LNCaP clone FGC (cell line): Measurements from ENCODE around the gene F9.
A peak's percentile ranks its signal among the peaks of the same experiment; 100 is the strongest.

ENCODE experiments used
- DNase-seq: peaks from one replicate; pipeline ENCODE4 v3.0.0-alpha.2; 2011; ENCODE audit warnings: low read depth
- H3K4me3 ChIP-seq: 2 replicates; pipeline ENCODE4 v1.5.1; 2011; ENCODE audit warnings: mild to moderate bottlenecking, low read depth, low read length, control low read depth
- CTCF ChIP-seq: IDR thresholded peaks from 2 replicates; pipeline ENCODE4 v1.5.1; 2012; ENCODE audit warnings: mild to moderate bottlenecking; ENCODE audit not compliant: control insufficient read depth, insufficient read depth; ENCODE audit errors: extremely low read depth

The F9 gene

GRCh38 chrX:139554991-139555675 lies 24.6 kb downstream of the F9 start:
- no peak for TF ChIP-seq CTCF
- H3K4me3 ChIP-seq = no peak overlapping the region
- DNase-seq = no peak

GRCh38 chrX:139559383-139560042 lies 29.0 kb downstream of the F9 start:
- peak; percentile 59 for TF ChIP-seq CTCF
- peak; percentile 43 for DNase-seq
- no peak overlapping the region for H3K4me3 ChIP-seq

GRCh38 chrX:139560221-139560620 lies 29.7 kb downstream of the F9 start:
- no peak for DNase-seq
- TF ChIP-seq CTCF = no peak
- H3K4me3 ChIP-seq = no peak overlapping the region

GRCh38 chrX:139563251-139563650 lies 32.7 kb downstream of the F9 start:
- TF ChIP-seq CTCF = no peak
- no peak overlapping the region for H3K4me3 ChIP-seq
- DNase-seq = no peak

- TF ChIP-seq CTCF = no peak
- H3K4me3 ChIP-seq = no peak overlapping the region
- no peak for DNase-seq
Observed at GRCh38 chrX:139566981-139567380, 36.4 kb downstream of the F9 start.

- H3K4me3 ChIP-seq = no peak overlapping the region
- DNase-seq = peak; percentile 43
- no peak for TF ChIP-seq CTCF
Observed at GRCh38 chrX:139581068-139581467, 50.5 kb downstream of the F9 start.
